ENCODE data around the gene HOATZ.

HOATZ gene

GRCh38 chr11:111518668-111519067 lies 4.1 kb downstream of the HOATZ start:
- H3K27me3 ChIP-seq (ENCODE audit: control insufficient read depth, insufficient read depth, low read length, poor library complexity, severe bottlenecking) = peaks cover 19% of the 10 kb centered on the region

GRCh38 chr11:111520560-111520959 lies 6.0 kb downstream of the HOATZ start:
- Histone ChIP-seq H3K27me3 (ENCODE audit: control insufficient read depth, insufficient read depth, low read length, poor library complexity, severe bottlenecking) (peaks cover under 1% of the 10 kb centered on the region), H3K36me3 (ENCODE audit: control insufficient read depth, insufficient read depth, low read length) (no peaks in the 10 kb centered on the region), H3K4me3 (ENCODE audit: insufficient read depth, low read depth, low read length) (no peak overlapping the region), H3K27ac (ENCODE audit: insufficient read depth, low read depth, low read length, poor library complexity, severe bottlenecking) (no peak overlapping the region), H3K4me1 (ENCODE audit: control insufficient read depth, insufficient read depth, low read length) (no peaks in the 10 kb centered on the region), H3K9me3 (ENCODE audit: control insufficient read depth, low read length) (no peaks in the 10 kb centered on the region)
- no CpG with 5 or more reads among the region's 2 CpGs for WGBS, 2 experiments

More at GRCh38 chr11:111518668-111519067, 4.1 kb downstream of the HOATZ start:
- Histone ChIP-seq H3K4me1 (ENCODE audit: control insufficient read depth, insufficient read depth, low read length) (no peaks in the 10 kb centered on the region), H3K9me3 (ENCODE audit: control insufficient read depth, low read length) (no peaks in the 10 kb centered on the region), H3K36me3 (ENCODE audit: control insufficient read depth, insufficient read depth, low read length) (no peaks in the 10 kb centered on the region), H3K4me3 (ENCODE audit: insufficient read depth, low read depth, low read length) (no peak overlapping the region), H3K27ac (ENCODE audit: insufficient read depth, low read depth, low read length, poor library complexity, severe bottlenecking) (no peak overlapping the region)
- WGBS, 2 experiments = 74 to 78% methylated on average over 1 of the region's 1 CpG

GRCh38 chr11:111521135-111521534 lies 6.6 kb downstream of the HOATZ start:
- Histone ChIP-seq H3K4me3 (ENCODE audit: insufficient read depth, low read depth, low read length) (no peak overlapping the region), H3K4me1 (ENCODE audit: control insufficient read depth, insufficient read depth, low read length) (no peaks in the 10 kb centered on the region), H3K36me3 (ENCODE audit: control insufficient read depth, insufficient read depth, low read length) (no peaks in the 10 kb centered on the region), H3K27ac (ENCODE audit: insufficient read depth, low read depth, low read length, poor library complexity, severe bottlenecking) (no peak overlapping the region), H3K9me3 (ENCODE audit: control insufficient read depth, low read length) (no peaks in the 10 kb centered on the region), H3K27me3 (ENCODE audit: control insufficient read depth, insufficient read depth, low read length, poor library complexity, severe bottlenecking) (no peaks in the 10 kb centered on the region)
- WGBS, 2 experiments = 87% methylated on average over 2 of the region's 2 CpGs; no CpG with 5 or more reads in 1 of the 2 experiments

GRCh38 chr11:111522426-111522825 lies 7.8 kb downstream of the HOATZ start:
- WGBS, 2 experiments = 91 to 97% methylated on average over 3 to 4 of the region's 5 CpGs
- Histone ChIP-seq H3K27ac (ENCODE audit: insufficient read depth, low read depth, low read length, poor library complexity, severe bottlenecking) (no peak overlapping the region), H3K4me3 (ENCODE audit: insufficient read depth, low read depth, low read length) (no peak overlapping the region), H3K27me3 (ENCODE audit: control insufficient read depth, insufficient read depth, low read length, poor library complexity, severe bottlenecking) (no peaks in the 10 kb centered on the region), H3K4me1 (ENCODE audit: control insufficient read depth, insufficient read depth, low read length) (no peaks in the 10 kb centered on the region), H3K36me3 (ENCODE audit: control insufficient read depth, insufficient read depth, low read length) (no peaks in the 10 kb centered on the region), H3K9me3 (ENCODE audit: control insufficient read depth, low read length) (no peaks in the 10 kb centered on the region)

GRCh38 chr11:111523343-111523742 lies 8.8 kb downstream of the HOATZ start:
- Histone ChIP-seq H3K9me3 (ENCODE audit: control insufficient read depth, low read length) (no peaks in the 10 kb centered on the region), H3K4me3 (ENCODE audit: insufficient read depth, low read depth, low read length) (no peak overlapping the region), H3K36me3 (ENCODE audit: control insufficient read depth, insufficient read depth, low read length) (no peaks in the 10 kb centered on the region), H3K27ac (ENCODE audit: insufficient read depth, low read depth, low read length, poor library complexity, severe bottlenecking) (no peak overlapping the region), H3K27me3 (ENCODE audit: control insufficient read depth, insufficient read depth, low read length, poor library complexity, severe bottlenecking) (no peaks in the 10 kb centered on the region), H3K4me1 (ENCODE audit: control insufficient read depth, insufficient read depth, low read length) (no peaks in the 10 kb centered on the region)
- WGBS, 2 experiments = 90 to 92% methylated on average over 2 of the region's 2 CpGs

GRCh38 chr11:111524056-111524455 lies 9.5 kb downstream of the HOATZ start:
- Histone ChIP-seq H3K27ac (ENCODE audit: insufficient read depth, low read depth, low read length, poor library complexity, severe bottlenecking) (no peak overlapping the region), H3K36me3 (ENCODE audit: control insufficient read depth, insufficient read depth, low read length) (no peaks in the 10 kb centered on the region), H3K4me1 (ENCODE audit: control insufficient read depth, insufficient read depth, low read length) (no peaks in the 10 kb centered on the region), H3K4me3 (ENCODE audit: insufficient read depth, low read depth, low read length) (no peak overlapping the region), H3K9me3 (ENCODE audit: control insufficient read depth, low read length) (no peaks in the 10 kb centered on the region), H3K27me3 (ENCODE audit: control insufficient read depth, insufficient read depth, low read length, poor library complexity, severe bottlenecking) (no peaks in the 10 kb centered on the region)
- 87 to 92% methylated on average over 1 of the region's 1 CpG for WGBS, 2 experiments

GRCh38 chr11:111525456-111525855 lies 10.9 kb downstream of the HOATZ start:
- H3K4me3 ChIP-seq (ENCODE audit: insufficient read depth, low read depth, low read length) = no peak overlapping the region
- no peak overlapping the region for H3K27ac ChIP-seq (ENCODE audit: insufficient read depth, low read depth, low read length, poor library complexity, severe bottlenecking)
- 91 to 95% methylated on average over 1 of the region's 1 CpG for WGBS, 2 experiments
- H3K27me3 ChIP-seq (ENCODE audit: control insufficient read depth, insufficient read depth, low read length, poor library complexity, severe bottlenecking) = no peaks in the 10 kb centered on the region
- H3K4me1 ChIP-seq (ENCODE audit: control insufficient read depth, insufficient read depth, low read length) = no peaks in the 10 kb centered on the region
- H3K36me3 ChIP-seq (ENCODE audit: control insufficient read depth, insufficient read depth, low read length) = no peaks in the 10 kb centered on the region
- no peaks in the 10 kb centered on the region for H3K9me3 ChIP-seq (ENCODE audit: control insufficient read depth, low read length)

- no peaks in the 10 kb centered on the region for H3K27me3 ChIP-seq (ENCODE audit: control insufficient read depth, insufficient read depth, low read length, poor library complexity, severe bottlenecking)
- WGBS, 2 experiments = 91% methylated on average over 1 of the region's 1 CpG
These were observed 11.9 kb downstream of the HOATZ start for GRCh38 chr11:111526501-111526900.

GRCh38 chr11:111527279-111527678 lies 12.7 kb downstream of the HOATZ start:
- no peak overlapping the region for H3K4me3 ChIP-seq (ENCODE audit: insufficient read depth, low read depth, low read length)
- H3K27ac ChIP-seq (ENCODE audit: insufficient read depth, low read depth, low read length, poor library complexity, severe bottlenecking) = no peak overlapping the region
- no CpG with 5 or more reads among the region's 1 CpG for WGBS, 2 experiments
- no peaks in the 10 kb centered on the region for H3K4me1 ChIP-seq (ENCODE audit: control insufficient read depth, insufficient read depth, low read length)
- H3K36me3 ChIP-seq (ENCODE audit: control insufficient read depth, insufficient read depth, low read length) = no peaks in the 10 kb centered on the region
- H3K27me3 ChIP-seq (ENCODE audit: control insufficient read depth, insufficient read depth, low read length, poor library complexity, severe bottlenecking) = no peaks in the 10 kb centered on the region
- H3K9me3 ChIP-seq (ENCODE audit: control insufficient read depth, low read length) = no peaks in the 10 kb centered on the region

More at GRCh38 chr11:111526501-111526900, 11.9 kb downstream of the HOATZ start:
- Histone ChIP-seq H3K4me1 (ENCODE audit: control insufficient read depth, insufficient read depth, low read length) (no peaks in the 10 kb centered on the region), H3K4me3 (ENCODE audit: insufficient read depth, low read depth, low read length) (no peak overlapping the region), H3K27ac (ENCODE audit: insufficient read depth, low read depth, low read length, poor library complexity, severe bottlenecking) (no peak overlapping the region), H3K36me3 (ENCODE audit: control insufficient read depth, insufficient read depth, low read length) (no peaks in the 10 kb centered on the region), H3K9me3 (ENCODE audit: control insufficient read depth, low read length) (no peaks in the 10 kb centered on the region)

- WGBS, 2 experiments = 81 to 93% methylated on average over 1 of the region's 1 CpG
- H3K4me1 ChIP-seq (ENCODE audit: control insufficient read depth, insufficient read depth, low read length) = no peaks in the 10 kb centered on the region
- no peaks in the 10 kb centered on the region for H3K9me3 ChIP-seq (ENCODE audit: control insufficient read depth, low read length)
- H3K27me3 ChIP-seq (ENCODE audit: control insufficient read depth, insufficient read depth, low read length, poor library complexity, severe bottlenecking) = no peaks in the 10 kb centered on the region
- H3K36me3 ChIP-seq (ENCODE audit: control insufficient read depth, insufficient read depth, low read length) = no peaks in the 10 kb centered on the region
- no peak overlapping the region for H3K4me3 ChIP-seq (ENCODE audit: insufficient read depth, low read depth, low read length)
- H3K27ac ChIP-seq (ENCODE audit: insufficient read depth, low read depth, low read length, poor library complexity, severe bottlenecking) = no peak overlapping the region
These were observed 14.0 kb downstream of the HOATZ start for GRCh38 chr11:111528557-111528956.

GRCh38 chr11:111530091-111530490 lies 15.5 kb downstream of the HOATZ start:
- Histone ChIP-seq H3K36me3 (ENCODE audit: control insufficient read depth, insufficient read depth, low read length) (no peaks in the 10 kb centered on the region), H3K4me1 (ENCODE audit: control insufficient read depth, insufficient read depth, low read length) (no peaks in the 10 kb centered on the region), H3K4me3 (ENCODE audit: insufficient read depth, low read depth, low read length) (no peak overlapping the region), H3K9me3 (ENCODE audit: control insufficient read depth, low read length) (no peaks in the 10 kb centered on the region), H3K27me3 (ENCODE audit: control insufficient read depth, insufficient read depth, low read length, poor library complexity, severe bottlenecking) (no peaks in the 10 kb centered on the region), H3K27ac (ENCODE audit: insufficient read depth, low read depth, low read length, poor library complexity, severe bottlenecking) (no peak overlapping the region)
- 83 to 91% methylated on average over 3 of the region's 3 CpGs for whole genome bisulfite sequencing, 2 experiments
